ENCODE results near the gene B3GNT7. TPM values are rescaled to one million over a fixed set of nuclear protein-coding genes. Genes with fewer than 3 reads are reported as not detected.

Gene B3GNT7
- total RNA-seq, 1 donor: 0.43 TPM

DNA sequence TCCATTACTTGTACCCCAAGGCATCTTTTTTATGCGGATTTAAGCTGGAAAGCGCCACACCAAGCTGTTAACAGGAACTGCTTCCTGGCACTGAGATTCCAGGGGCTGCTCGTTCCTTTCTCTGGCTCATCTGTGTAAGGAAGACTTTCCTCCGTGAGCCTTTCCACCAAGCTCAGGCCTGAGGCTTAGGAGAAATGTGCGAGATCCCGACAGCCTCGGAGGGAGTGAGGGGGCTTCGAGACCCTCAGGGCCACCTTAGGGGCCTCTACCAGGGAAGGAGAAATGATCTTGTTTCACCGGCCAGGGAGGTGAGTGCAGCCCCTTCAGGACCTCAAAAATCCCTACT, 17.1 kb downstream of the B3GNT7 start:
- DNase-seq (ENCODE audit: low read depth): no peak
- TF ChIP-seq, protein P1, sequence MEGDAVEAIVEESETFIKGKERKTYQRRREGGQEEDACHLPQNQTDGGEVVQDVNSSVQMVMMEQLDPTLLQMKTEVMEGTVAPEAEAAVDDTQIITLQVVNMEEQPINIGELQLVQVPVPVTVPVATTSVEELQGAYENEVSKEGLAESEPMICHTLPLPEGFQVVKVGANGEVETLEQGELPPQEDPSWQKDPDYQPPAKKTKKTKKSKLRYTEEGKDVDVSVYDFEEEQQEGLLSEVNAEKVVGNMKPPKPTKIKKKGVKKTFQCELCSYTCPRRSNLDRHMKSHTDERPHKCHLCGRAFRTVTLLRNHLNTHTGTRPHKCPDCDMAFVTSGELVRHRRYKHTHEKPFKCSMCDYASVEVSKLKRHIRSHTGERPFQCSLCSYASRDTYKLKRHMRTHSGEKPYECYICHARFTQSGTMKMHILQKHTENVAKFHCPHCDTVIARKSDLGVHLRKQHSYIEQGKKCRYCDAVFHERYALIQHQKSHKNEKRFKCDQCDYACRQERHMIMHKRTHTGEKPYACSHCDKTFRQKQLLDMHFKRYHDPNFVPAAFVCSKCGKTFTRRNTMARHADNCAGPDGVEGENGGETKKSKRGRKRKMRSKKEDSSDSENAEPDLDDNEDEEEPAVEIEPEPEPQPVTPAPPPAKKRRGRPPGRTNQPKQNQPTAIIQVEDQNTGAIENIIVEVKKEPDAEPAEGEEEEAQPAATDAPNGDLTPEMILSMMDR (IDR thresholded peaks at IDR 0.05; ENCODE audit: insufficient read depth, low read depth, low read length): no peak
- peak overlapping the region; percentile 66 for H3K4me3 ChIP-seq (ENCODE audit: low read depth, low read length)

DNA sequence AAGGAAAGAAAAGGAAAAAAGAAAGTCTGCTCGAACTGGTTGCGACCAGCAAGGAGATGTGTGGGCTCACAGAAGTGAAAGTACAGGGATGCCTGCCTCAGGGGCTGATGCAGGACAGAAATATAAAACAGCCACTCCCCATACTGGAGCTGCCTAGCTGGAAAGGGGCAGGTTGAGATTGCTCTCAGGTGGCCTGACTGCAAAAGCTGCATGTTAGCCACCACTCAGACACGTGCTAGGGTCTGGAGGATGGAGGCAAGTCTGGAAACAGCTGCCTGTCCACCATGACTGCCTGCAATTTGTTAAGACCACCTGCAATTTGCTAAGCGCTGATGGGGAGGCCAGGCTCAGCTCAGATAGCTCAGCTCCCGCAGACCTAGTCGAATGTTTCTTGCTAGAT, 17.9 kb downstream of the B3GNT7 start:
- no peak overlapping the region for H3K4me3 ChIP-seq (ENCODE audit: low read depth, low read length)
- TF ChIP-seq, protein P1 (IDR thresholded peaks at IDR 0.05; ENCODE audit: insufficient read depth, low read depth, low read length): no peak
- no peak for DNase-seq (ENCODE audit: low read depth)

DNA sequence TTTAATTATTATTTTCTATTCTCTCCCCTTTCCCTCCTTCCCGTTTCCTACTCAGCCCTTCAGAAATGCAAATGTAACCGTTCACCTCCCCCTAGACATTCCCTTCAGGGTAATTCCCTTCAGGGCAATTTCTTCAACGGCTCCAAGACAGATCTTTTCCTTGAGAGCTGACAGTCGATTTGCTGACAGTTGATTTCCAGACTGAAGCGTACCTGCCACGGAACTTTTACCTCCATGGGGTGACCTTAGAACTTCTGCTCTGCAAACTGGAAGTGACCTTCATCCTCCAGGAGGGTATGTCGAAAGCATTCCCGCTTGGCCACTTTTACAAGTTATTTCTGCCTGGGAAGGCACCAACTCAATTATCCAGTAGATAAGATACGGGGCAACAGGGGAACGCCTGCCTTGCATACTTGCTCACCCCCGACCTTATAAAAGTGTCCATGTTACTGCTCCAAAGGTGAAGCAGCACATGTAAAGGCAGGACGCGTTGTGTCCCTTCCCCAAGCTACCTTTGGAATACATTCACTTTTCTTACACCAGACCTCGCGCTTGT, 18.5 kb downstream of the B3GNT7 start:
- DNase-seq (ENCODE audit: low read depth): no peak
- TF ChIP-seq, protein P1 (IDR thresholded peaks at IDR 0.05; ENCODE audit: insufficient read depth, low read depth, low read length): no peak
- H3K4me3 ChIP-seq (ENCODE audit: low read depth, low read length): no peak overlapping the region

DNA sequence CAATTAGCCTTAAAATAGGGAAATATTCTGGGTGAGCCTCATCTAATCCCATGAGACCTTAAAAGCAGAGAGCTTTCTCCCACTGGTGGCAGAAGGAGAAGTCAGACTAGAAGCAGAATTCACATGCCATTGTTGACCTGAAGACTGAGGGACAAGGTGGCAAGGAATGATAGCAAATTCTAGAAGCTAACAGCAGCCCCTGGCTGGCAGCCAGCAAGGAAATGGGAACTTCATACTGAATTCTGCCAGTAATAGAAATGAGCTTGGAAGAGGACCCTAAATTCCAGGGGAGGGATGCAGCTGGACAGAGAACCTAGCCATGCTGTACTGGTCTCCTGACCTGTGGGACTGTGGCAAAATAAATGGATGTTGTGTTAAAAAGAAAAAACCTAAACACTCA, 19.5 kb downstream of the B3GNT7 start:
- H3K4me3 ChIP-seq (ENCODE audit: low read depth, low read length): no peak overlapping the region
- DNase-seq (ENCODE audit: low read depth): no peak
- TF ChIP-seq, protein P1 (IDR thresholded peaks at IDR 0.05; ENCODE audit: insufficient read depth, low read depth, low read length): no peak

DNA sequence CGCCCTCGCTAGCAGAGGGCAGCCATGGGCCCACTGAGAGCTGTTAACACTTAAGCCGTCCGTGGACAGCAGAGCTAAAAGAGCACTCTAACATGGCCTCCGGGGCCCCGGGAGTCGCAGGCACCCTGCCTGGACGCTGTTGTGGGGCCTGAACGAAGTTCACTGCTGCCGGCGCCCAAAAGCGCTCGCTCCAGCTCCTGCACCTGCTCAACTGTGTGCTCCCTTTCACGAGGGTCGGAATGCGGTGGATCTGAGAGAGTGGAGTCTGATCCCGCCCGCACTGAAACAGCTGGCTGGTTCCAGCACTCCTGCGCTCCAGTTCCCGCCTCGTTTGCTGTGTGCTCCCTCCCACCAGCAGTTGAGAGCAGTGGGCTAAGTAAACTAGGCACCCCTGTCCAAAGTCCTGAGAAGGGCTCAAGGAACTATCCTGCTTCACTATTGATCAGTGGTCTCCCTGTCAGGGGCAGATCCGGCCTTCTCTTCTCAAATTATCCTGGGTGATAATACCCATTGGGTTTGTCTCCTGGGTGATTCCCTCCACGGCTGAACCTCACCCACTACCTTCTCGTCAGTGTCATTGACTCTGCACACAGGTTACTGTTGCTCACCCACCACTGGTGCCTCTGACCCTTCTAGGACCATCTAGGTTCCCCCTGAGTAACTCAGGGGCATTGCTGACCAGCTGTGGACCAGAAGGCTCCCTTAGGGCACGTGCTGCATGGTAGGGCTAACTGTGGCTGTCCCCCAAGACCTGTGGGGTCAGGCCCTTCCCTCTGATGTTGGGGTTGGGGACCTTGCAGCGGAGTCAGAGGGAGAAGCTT, 23.5 kb downstream of the B3GNT7 start:
- no peak overlapping the region for H3K4me3 ChIP-seq (ENCODE audit: low read depth, low read length)
- TF ChIP-seq, protein P1 (IDR thresholded peaks at IDR 0.05; ENCODE audit: insufficient read depth, low read depth, low read length): no peak
- DNase-seq (ENCODE audit: low read depth): no peak

DNA sequence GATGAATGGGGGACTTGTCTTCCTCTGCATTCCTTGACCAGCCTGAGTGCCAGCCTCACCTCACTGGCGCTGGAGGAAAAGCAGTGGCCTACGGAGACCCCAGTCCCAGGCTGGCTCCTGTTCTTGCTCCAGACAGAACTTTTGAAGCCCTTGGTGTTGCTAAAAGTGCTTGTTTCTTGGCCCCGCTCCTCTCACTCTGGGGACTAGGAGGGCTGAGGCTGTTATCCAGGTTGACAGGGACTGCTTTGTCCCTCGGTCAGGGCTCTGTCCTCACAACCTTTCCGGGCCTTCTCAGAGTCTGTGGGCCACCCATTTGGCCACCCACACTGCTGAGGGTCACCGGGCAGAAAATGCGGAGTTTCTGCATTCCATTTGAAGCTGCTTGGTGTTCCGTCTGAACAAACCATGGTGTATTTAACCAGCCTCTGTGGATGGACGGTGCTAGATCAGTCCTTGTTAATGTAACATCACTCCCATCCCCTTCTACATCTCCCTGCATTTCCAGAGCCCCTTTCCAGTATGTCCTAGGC, 25.6 kb downstream of the B3GNT7 start:
- DNase-seq (ENCODE audit: low read depth): no peak
- no peak overlapping the region for H3K4me3 ChIP-seq (ENCODE audit: low read depth, low read length)
- TF ChIP-seq, protein P1 (IDR thresholded peaks at IDR 0.05; ENCODE audit: insufficient read depth, low read depth, low read length): no peak

Data from fibroblast of villous mesenchyme (primary cell).